GM23338 (cell line): Measurements from ENCODE around the gene CPNE5. TPM values are rescaled to one million over a fixed set of nuclear protein-coding genes. Genes with fewer than 3 reads are reported as not detected.

Experiments used
- ATAC-seq: fragments of 200-7000 bp; cut with Tn5 transposase; 3 replicates; pipeline ENCODE4 v1.9.1; 2020
- DNase-seq: peaks from one replicate; pipeline ENCODE4 v3.0.0-alpha.2; 2015; ENCODE audit warnings: low spot score
- H2AFZ ChIP-seq: fragments of 200-600 bp; sonication (generic); 2 replicates; pipeline ENCODE4 v1.8.0; 2016; ENCODE audit warnings: antibody characterized with exemption, mild to moderate bottlenecking, moderate library complexity
- H3F3A ChIP-seq: fragments of 200-600 bp; sonication (generic); replicated peaks from 2 replicates; pipeline ENCODE4 v1.8.0; 2017; ENCODE audit warnings: antibody characterized with exemption, mixed run types, low read depth
- H3K27ac ChIP-seq: fragments of 200-600 bp; sonication (generic); 2 replicates; pipeline ENCODE4 v1.6.1; 2016; ENCODE audit warnings: low read depth
- H3K27me3 ChIP-seq: fragments of 200-600 bp; sonication (generic); 2 replicates; pipeline ENCODE4 v1.8.0; 2016; ENCODE audit warnings: mild to moderate bottlenecking, mixed run types, moderate library complexity; ENCODE audit not compliant: insufficient read depth
- H3K36me3 ChIP-seq: fragments of 200-600 bp; sonication (generic); 2 replicates; pipeline ENCODE4 v1.8.0; 2016; ENCODE audit warnings: mild to moderate bottlenecking; ENCODE audit not compliant: insufficient read depth
- H3K4me1 ChIP-seq: fragments of 200-600 bp; sonication (generic); 2 replicates; pipeline ENCODE4 v1.8.0; 2016; ENCODE audit warnings: mild to moderate bottlenecking, moderate library complexity; ENCODE audit not compliant: insufficient read depth
- H3K4me2 ChIP-seq: fragments of 200-600 bp; sonication (generic); 2 replicates; pipeline ENCODE4 v1.7.1; 2017; ENCODE audit warnings: mixed run types
- H3K4me3 ChIP-seq: fragments of 200-600 bp; sonication (generic); 2 replicates; pipeline ENCODE4 v1.6.1; 2016; ENCODE audit warnings: mixed run types
- H3K79me2 ChIP-seq: fragments of 200-600 bp; sonication (generic); replicated peaks from 2 replicates; pipeline ENCODE4 v1.8.0; 2017; ENCODE audit warnings: mild to moderate bottlenecking; ENCODE audit not compliant: insufficient read depth
- H3K9me2 ChIP-seq: fragments of 200-600 bp; sonication (generic); 2 replicates; pipeline ENCODE4 v1.8.0; 2017; ENCODE audit not compliant: insufficient read depth
- H4K20me1 ChIP-seq: fragments of 200-600 bp; sonication (generic); replicated peaks from 2 replicates; pipeline ENCODE4 v1.8.0; 2017; ENCODE audit warnings: mild to moderate bottlenecking; ENCODE audit not compliant: insufficient read depth
- H3K27ac Mint-ChIP-seq: 2 replicates; pipeline ENCODE4 v1.8.0; 2020; ENCODE audit warnings: inconsistent platforms, mild to moderate bottlenecking, moderate library complexity, mixed read lengths
- H3K27me3 Mint-ChIP-seq: 3 replicates; pipeline ENCODE4 v1.8.0; 2022; ENCODE audit warnings: low read depth, mild to moderate bottlenecking, moderate library complexity, mixed read lengths, inconsistent platforms; ENCODE audit not compliant: insufficient read depth, poor library complexity
- H3K36me3 Mint-ChIP-seq: 3 replicates; pipeline ENCODE4 v1.8.0; 2021; ENCODE audit warnings: low read depth, mild to moderate bottlenecking, inconsistent platforms, moderate library complexity, mixed read lengths
- H3K4me1 Mint-ChIP-seq: 3 replicates; pipeline ENCODE4 v1.8.0; 2020; ENCODE audit warnings: mild to moderate bottlenecking, inconsistent platforms, mixed read lengths
- H3K4me3 Mint-ChIP-seq: 3 replicates; pipeline ENCODE4 v1.8.0; 2021; ENCODE audit warnings: moderate library complexity, mild to moderate bottlenecking, inconsistent platforms, mixed read lengths
- H3K9me3 Mint-ChIP-seq: 3 replicates; pipeline ENCODE4 v1.8.0; 2020; ENCODE audit warnings: moderate library complexity, mild to moderate bottlenecking, inconsistent platforms, mixed read lengths
- ETS1 ChIP-seq: IDR thresholded peaks from 2 replicates; pipeline ENCODE4 v1.6.1; 2016; ENCODE audit warnings: antibody characterized with exemption
- JUNB ChIP-seq: IDR thresholded peaks from one replicate; pipeline ENCODE4 v1.6.1; 2016; ENCODE audit warnings: antibody characterized with exemption; ENCODE audit not compliant: unreplicated experiment
- NANOG ChIP-seq: IDR thresholded peaks from 2 replicates; pipeline ENCODE4 v1.6.1; 2016; ENCODE audit warnings: antibody characterized with exemption, borderline replicate concordance
- REST ChIP-seq: IDR thresholded peaks from one replicate; pipeline ENCODE4 v1.6.1; 2018; ENCODE audit warnings: antibody characterized with exemption; ENCODE audit not compliant: unreplicated experiment
- STAT1 ChIP-seq: IDR thresholded peaks from one replicate; pipeline ENCODE4 v1.6.1; 2016; ENCODE audit warnings: antibody characterized with exemption; ENCODE audit not compliant: unreplicated experiment
- ZNF331 ChIP-seq: fragments of 250-450 bp; sonication (Bioruptor Pico); IDR thresholded peaks from 2 replicates; pipeline ENCODE4 v1.5.0; 2020; ENCODE audit warnings: low read depth, mild to moderate bottlenecking, moderate library complexity
- ZNF462 ChIP-seq: fragments of 250-450 bp; sonication (Bioruptor Pico); IDR thresholded peaks from 2 replicates; pipeline ENCODE4 v1.5.0; 2020; ENCODE audit warnings: mild to moderate bottlenecking, moderate library complexity
- polyA plus RNA-seq: library from polyadenylated mRNA; unstranded; fragments of >200 nt; fragmentation: Nextera tagmentation; extraction: Ambion mirVana; gene quantifications from 2 replicates; pipeline ENCODE4 v1.2.1, GENCODE V29; 2016
- total RNA-seq: library from RNA; depleted of rRNA; stranded (reverse); fragments of >200 nt; shearing (Covaris generic); gene quantifications from 2 replicates; pipeline ENCODE4 v1.2.3, GENCODE V29; 2014

Gene CPNE5
- total and polyA plus RNA-seq, 2 experiments from 2014 or later, result 0.14 to 0.42 TPM

GRCh38 chr6:36797653-36798052 is 41.6 kb downstream of the CPNE5 start (continued):
- TF ChIP-seq ZNF462, result no peak

- Mint-ChIP-seq H3K27ac (no peak overlapping the region), H3K27me3 (peaks cover 16% of the 10 kb centered on the region), H3K4me3 (no peak overlapping the region), H3K9me3 (no peaks in the 10 kb centered on the region), H3K4me1 (peaks cover 28% of the 10 kb centered on the region), H3K36me3 (no peaks in the 10 kb centered on the region)
- H3K4me2 ChIP-seq, result no peak overlapping the region
- H2AFZ ChIP-seq, result no peak overlapping the region
- TF ChIP-seq JUNB (no peak), ZNF331 (CRISPR knock-in tag) (no peak), REST (no peak), NANOG (no peak), ETS1 (no peak), STAT1 (no peak)
- no peaks in the 10 kb centered on the region for H3F3A ChIP-seq
- ATAC-seq, result no peak
- no peaks in the 10 kb centered on the region for H3K9me2 ChIP-seq
- DNase-seq, result no peak
- no peaks in the 10 kb centered on the region for H4K20me1 ChIP-seq
- no peak overlapping the region for H3K4me3 ChIP-seq
- H3K79me2 ChIP-seq, result no peaks in the 10 kb centered on the region
- no peaks in the 10 kb centered on the region for H3K36me3 ChIP-seq
- peaks cover 17% of the 10 kb centered on the region for H3K4me1 ChIP-seq
- no peak overlapping the region for H3K27ac ChIP-seq
- no peaks in the 10 kb centered on the region for H3K27me3 ChIP-seq
These were observed 42.2 kb downstream of the CPNE5 start for GRCh38 chr6:36797055-36797454.
